ENCODE measurements around the gene MAGI2.

Gene MAGI2

GRCh38 chr7:78638364-78638763 is 815.1 kb downstream of the MAGI2 start:
- Histone ChIP-seq H4K91ac (ENCODE audit: low read length) (no peak overlapping the region), H3K36me3 (ENCODE audit: control insufficient read depth in 1 of 2, insufficient read depth in 2 of 2, low read depth in 1 of 2, low read length in 2 of 2) (no peaks in the 10 kb centered on the region), H2BK12ac (ENCODE audit: low read length in 2 of 2) (no peak overlapping the region), H2AFZ (ENCODE audit: low read depth, low read length) (no peak overlapping the region), H3K18ac (ENCODE audit: low read depth in 1 of 2, low read length in 2 of 2) (no peak overlapping the region), H3K4ac (ENCODE audit: low read depth in 1 of 2, low read length in 2 of 2) (no peak overlapping the region), H3K4me1 (ENCODE audit: control insufficient read depth, insufficient read depth, low read depth, low read length) (no peaks in the 10 kb centered on the region), H2BK120ac (ENCODE audit: low read depth, low read length) (no peak overlapping the region), H3K23ac (ENCODE audit: low read length in 2 of 2) (no peak overlapping the region), H3K9ac (ENCODE audit: low read length) (no peak overlapping the region), H3K14ac (ENCODE audit: low read length in 2 of 2) (no peak overlapping the region), H3K4me2 (ENCODE audit: low read length, poor library complexity, severe bottlenecking) (no peak overlapping the region), H3K9me3 (ENCODE audit: control insufficient read depth, low read length) (no peaks in the 10 kb centered on the region), H3K79me1 (replicated peaks; ENCODE audit: low read length, poor library complexity, severe bottlenecking) (no peaks in the 10 kb centered on the region), H2AK5ac (ENCODE audit: low read length, severe bottlenecking) (no peak overlapping the region), H3K4me3 (ENCODE audit: insufficient read depth in 1 of 2, low read depth in 1 of 2, low read length in 2 of 2) (no peak overlapping the region), H3K27ac (ENCODE audit: low read length, poor library complexity, severe bottlenecking) (no peak overlapping the region), H2BK15ac (ENCODE audit: low read depth, poor library complexity, severe bottlenecking) (no peak overlapping the region), H2BK5ac (ENCODE audit: low read depth, low read length, poor library complexity, severe bottlenecking) (no peak overlapping the region), H3K27me3 (ENCODE audit: control insufficient read depth in 1 of 2, insufficient read depth in 1 of 2, low read length in 2 of 2) (no peaks in the 10 kb centered on the region), H4K8ac (ENCODE audit: low read length) (no peak overlapping the region)
- no peak for DNase-seq

DNA sequence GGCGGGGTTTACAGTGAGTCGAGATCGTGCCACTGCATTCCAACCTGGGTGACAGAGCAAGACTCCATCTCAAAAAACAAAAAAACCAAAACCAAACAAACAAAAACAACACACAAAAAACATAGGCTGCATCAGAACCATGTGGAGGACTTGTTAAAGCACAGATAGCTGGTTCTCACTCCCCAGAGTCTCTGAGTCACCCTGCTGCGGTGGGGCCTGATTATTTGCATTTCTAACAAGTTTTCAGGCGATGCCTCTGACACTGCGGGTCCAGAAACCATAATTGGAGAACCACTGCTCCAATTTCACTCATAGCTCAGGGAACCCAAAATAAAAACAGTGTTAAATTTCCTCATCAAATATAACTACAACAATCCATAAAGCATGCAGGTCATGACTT is 816.7 kb downstream of the MAGI2 start:
- H2BK120ac ChIP-seq (ENCODE audit: low read depth, low read length), result no peak overlapping the region
- H4K8ac ChIP-seq (ENCODE audit: low read length), result no peak overlapping the region
- H3K36me3 ChIP-seq (ENCODE audit: control insufficient read depth in 1 of 2, insufficient read depth in 2 of 2, low read depth in 1 of 2, low read length in 2 of 2), result no peaks in the 10 kb centered on the region
- no peaks in the 10 kb centered on the region for H3K27me3 ChIP-seq (ENCODE audit: control insufficient read depth in 1 of 2, insufficient read depth in 1 of 2, low read length in 2 of 2)
- DNase-seq, result no peak
- no peak overlapping the region for H2AFZ ChIP-seq (ENCODE audit: low read depth, low read length)
- H2BK15ac ChIP-seq (ENCODE audit: low read depth, poor library complexity, severe bottlenecking), result no peak overlapping the region
- no peak overlapping the region for H3K9ac ChIP-seq (ENCODE audit: low read length)
- H3K23ac ChIP-seq (ENCODE audit: low read length in 2 of 2), result no peak overlapping the region
- H4K91ac ChIP-seq (ENCODE audit: low read length), result no peak overlapping the region
- H3K9me3 ChIP-seq (ENCODE audit: control insufficient read depth, low read length), result no peaks in the 10 kb centered on the region
- H3K14ac ChIP-seq (ENCODE audit: low read length in 2 of 2), result no peak overlapping the region
- WGBS, result 90% methylated on average over 6 of the region's 6 CpGs
- no peak overlapping the region for H3K27ac ChIP-seq (ENCODE audit: low read length, poor library complexity, severe bottlenecking)
- H2BK5ac ChIP-seq (ENCODE audit: low read depth, low read length, poor library complexity, severe bottlenecking), result no peak overlapping the region
- no peak overlapping the region for H3K18ac ChIP-seq (ENCODE audit: low read depth in 1 of 2, low read length in 2 of 2)
- no peak overlapping the region for H3K4me3 ChIP-seq (ENCODE audit: insufficient read depth in 1 of 2, low read depth in 1 of 2, low read length in 2 of 2)
- H3K4me1 ChIP-seq (ENCODE audit: control insufficient read depth, insufficient read depth, low read depth, low read length), result no peaks in the 10 kb centered on the region
- no peak overlapping the region for H2AK5ac ChIP-seq (ENCODE audit: low read length, severe bottlenecking)
- H3K79me1 ChIP-seq (replicated peaks; ENCODE audit: low read length, poor library complexity, severe bottlenecking), result no peaks in the 10 kb centered on the region
- H2BK12ac ChIP-seq (ENCODE audit: low read length in 2 of 2), result no peak overlapping the region
- H3K4ac ChIP-seq (ENCODE audit: low read depth in 1 of 2, low read length in 2 of 2), result no peak overlapping the region
- H3K4me2 ChIP-seq (ENCODE audit: low read length, poor library complexity, severe bottlenecking), result no peak overlapping the region

DNA sequence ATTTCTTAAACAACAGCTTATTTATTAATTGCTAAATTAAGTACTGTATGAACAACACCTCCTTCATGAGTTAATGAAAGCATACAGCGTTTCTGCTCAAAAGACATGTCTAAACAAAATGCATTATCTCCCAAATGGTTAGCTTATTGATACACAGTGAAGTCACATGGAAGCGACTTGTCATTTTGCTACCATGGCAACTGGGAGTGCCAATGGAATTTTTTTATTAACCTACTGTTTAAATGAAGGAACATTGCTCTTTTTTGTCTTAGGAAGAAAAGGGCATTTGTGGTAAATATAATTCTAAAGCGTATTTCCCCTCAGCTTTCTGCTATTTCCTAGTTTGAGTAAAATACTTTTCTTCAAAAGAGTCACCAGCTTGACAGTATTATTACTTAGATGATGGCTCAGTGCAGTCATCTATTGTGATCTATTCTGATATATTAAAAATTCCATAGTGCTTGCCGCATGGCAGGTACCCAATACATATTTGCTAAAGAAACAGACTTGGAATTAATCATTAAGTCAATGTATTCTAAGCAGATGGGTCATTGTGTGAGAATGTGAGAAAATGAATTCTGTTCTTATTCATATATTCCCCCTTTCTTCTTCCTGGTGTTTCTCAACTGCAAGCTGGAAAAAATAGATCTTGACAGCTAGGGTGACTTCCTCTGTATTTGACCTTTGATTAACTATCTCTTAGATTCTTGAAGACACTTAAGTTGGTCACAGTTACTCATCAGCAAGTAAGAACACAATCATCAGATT is 818.3 kb downstream of the MAGI2 start:
- Histone ChIP-seq H3K9me3 (ENCODE audit: control insufficient read depth, low read length) (no peaks in the 10 kb centered on the region), H3K27me3 (ENCODE audit: control insufficient read depth in 1 of 2, insufficient read depth in 1 of 2, low read length in 2 of 2) (no peaks in the 10 kb centered on the region), H2AK5ac (ENCODE audit: low read length, severe bottlenecking) (no peak overlapping the region), H3K4me2 (ENCODE audit: low read length, poor library complexity, severe bottlenecking) (no peak overlapping the region), H4K8ac (ENCODE audit: low read length) (no peak overlapping the region), H3K4me1 (ENCODE audit: control insufficient read depth, insufficient read depth, low read depth, low read length) (no peaks in the 10 kb centered on the region), H3K4ac (ENCODE audit: low read depth in 1 of 2, low read length in 2 of 2) (no peak overlapping the region), H2AFZ (ENCODE audit: low read depth, low read length) (no peak overlapping the region), H3K9ac (ENCODE audit: low read length) (no peak overlapping the region), H3K79me1 (replicated peaks; ENCODE audit: low read length, poor library complexity, severe bottlenecking) (no peaks in the 10 kb centered on the region), H3K27ac (ENCODE audit: low read length, poor library complexity, severe bottlenecking) (no peak overlapping the region), H3K23ac (ENCODE audit: low read length in 2 of 2) (no peak overlapping the region), H3K14ac (ENCODE audit: low read length in 2 of 2) (no peak overlapping the region), H2BK15ac (ENCODE audit: low read depth, poor library complexity, severe bottlenecking) (no peak overlapping the region), H2BK120ac (ENCODE audit: low read depth, low read length) (no peak overlapping the region), H3K18ac (ENCODE audit: low read depth in 1 of 2, low read length in 2 of 2) (no peak overlapping the region), H2BK5ac (ENCODE audit: low read depth, low read length, poor library complexity, severe bottlenecking) (no peak overlapping the region), H3K36me3 (ENCODE audit: control insufficient read depth in 1 of 2, insufficient read depth in 2 of 2, low read depth in 1 of 2, low read length in 2 of 2) (no peaks in the 10 kb centered on the region), H2BK12ac (ENCODE audit: low read length in 2 of 2) (no peak overlapping the region), H4K91ac (ENCODE audit: low read length) (no peak overlapping the region), H3K4me3 (ENCODE audit: insufficient read depth in 1 of 2, low read depth in 1 of 2, low read length in 2 of 2) (no peak overlapping the region)
- DNase-seq, result no peak
- WGBS, result 100% methylated on average over 2 of the region's 4 CpGs

DNA sequence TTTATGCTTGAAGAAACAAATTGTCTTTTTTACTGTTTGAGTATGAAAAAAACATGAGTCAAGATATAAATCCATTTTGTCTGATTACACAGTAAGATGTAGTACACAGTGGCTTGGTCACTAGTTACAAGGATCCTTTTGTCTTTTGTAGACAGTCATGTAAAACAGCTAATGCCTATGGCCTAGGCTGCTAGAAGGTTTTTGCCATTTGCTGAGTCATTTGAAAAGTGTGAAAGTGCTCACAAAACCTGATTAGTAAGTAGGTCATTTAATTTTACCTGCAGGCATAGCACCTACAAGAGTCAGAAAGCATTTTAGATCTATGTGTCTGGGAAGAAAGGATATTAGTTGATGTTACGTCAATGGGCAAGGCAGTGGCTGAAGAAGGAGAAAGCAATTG is 819.4 kb downstream of the MAGI2 start:
- Histone ChIP-seq H4K91ac (ENCODE audit: low read length) (no peak overlapping the region), H3K27ac (ENCODE audit: low read length, poor library complexity, severe bottlenecking) (no peak overlapping the region), H2BK5ac (ENCODE audit: low read depth, low read length, poor library complexity, severe bottlenecking) (no peak overlapping the region), H3K9me3 (ENCODE audit: control insufficient read depth, low read length) (no peaks in the 10 kb centered on the region), H3K9ac (ENCODE audit: low read length) (no peak overlapping the region), H3K4me3 (ENCODE audit: insufficient read depth in 1 of 2, low read depth in 1 of 2, low read length in 2 of 2) (no peak overlapping the region), H3K4me2 (ENCODE audit: low read length, poor library complexity, severe bottlenecking) (no peak overlapping the region), H3K4me1 (ENCODE audit: control insufficient read depth, insufficient read depth, low read depth, low read length) (no peaks in the 10 kb centered on the region), H2BK12ac (ENCODE audit: low read length in 2 of 2) (no peak overlapping the region), H3K79me1 (replicated peaks; ENCODE audit: low read length, poor library complexity, severe bottlenecking) (no peaks in the 10 kb centered on the region), H3K18ac (ENCODE audit: low read depth in 1 of 2, low read length in 2 of 2) (no peak overlapping the region), H3K23ac (ENCODE audit: low read length in 2 of 2) (no peak overlapping the region), H2AK5ac (ENCODE audit: low read length, severe bottlenecking) (no peak overlapping the region), H2BK120ac (ENCODE audit: low read depth, low read length) (no peak overlapping the region), H2BK15ac (ENCODE audit: low read depth, poor library complexity, severe bottlenecking) (no peak overlapping the region), H4K8ac (ENCODE audit: low read length) (no peak overlapping the region), H3K27me3 (ENCODE audit: control insufficient read depth in 1 of 2, insufficient read depth in 1 of 2, low read length in 2 of 2) (no peaks in the 10 kb centered on the region), H3K36me3 (ENCODE audit: control insufficient read depth in 1 of 2, insufficient read depth in 2 of 2, low read depth in 1 of 2, low read length in 2 of 2) (no peaks in the 10 kb centered on the region), H3K14ac (ENCODE audit: low read length in 2 of 2) (no peak overlapping the region), H3K4ac (ENCODE audit: low read depth in 1 of 2, low read length in 2 of 2) (no peak overlapping the region), H2AFZ (ENCODE audit: low read depth, low read length) (no peak overlapping the region)
- 98% methylated on average over 1 of the region's 1 CpG for WGBS
- DNase-seq, result no peak
